GM23338 (cell line): ENCODE results near the gene TAGAP. TPM values are rescaled to one million over a fixed set of nuclear protein-coding genes. Genes with fewer than 3 reads are reported as not detected.

Experiments used
- ATAC-seq: fragments of 200-7000 bp; cut with Tn5 transposase; 3 replicates; pipeline ENCODE4 v1.9.1; 2020
- DNase-seq: peaks from one replicate; pipeline ENCODE4 v3.0.0-alpha.2; 2015; ENCODE audit warnings: low spot score
- H2AFZ ChIP-seq: fragments of 200-600 bp; sonication (generic); 2 replicates; pipeline ENCODE4 v1.8.0; 2016; ENCODE audit warnings: antibody characterized with exemption, mild to moderate bottlenecking, moderate library complexity
- H3F3A ChIP-seq: fragments of 200-600 bp; sonication (generic); replicated peaks from 2 replicates; pipeline ENCODE4 v1.8.0; 2017; ENCODE audit warnings: antibody characterized with exemption, mixed run types, low read depth
- H3K27ac ChIP-seq: fragments of 200-600 bp; sonication (generic); 2 replicates; pipeline ENCODE4 v1.6.1; 2016; ENCODE audit warnings: low read depth
- H3K27me3 ChIP-seq: fragments of 200-600 bp; sonication (generic); 2 replicates; pipeline ENCODE4 v1.8.0; 2016; ENCODE audit warnings: mild to moderate bottlenecking, mixed run types, moderate library complexity; ENCODE audit not compliant: insufficient read depth
- H3K36me3 ChIP-seq: fragments of 200-600 bp; sonication (generic); 2 replicates; pipeline ENCODE4 v1.8.0; 2016; ENCODE audit warnings: mild to moderate bottlenecking; ENCODE audit not compliant: insufficient read depth
- H3K4me1 ChIP-seq: fragments of 200-600 bp; sonication (generic); 2 replicates; pipeline ENCODE4 v1.8.0; 2016; ENCODE audit warnings: mild to moderate bottlenecking, moderate library complexity; ENCODE audit not compliant: insufficient read depth
- H3K4me2 ChIP-seq: fragments of 200-600 bp; sonication (generic); 2 replicates; pipeline ENCODE4 v1.7.1; 2017; ENCODE audit warnings: mixed run types
- H3K4me3 ChIP-seq: fragments of 200-600 bp; sonication (generic); 2 replicates; pipeline ENCODE4 v1.6.1; 2016; ENCODE audit warnings: mixed run types
- H3K79me2 ChIP-seq: fragments of 200-600 bp; sonication (generic); replicated peaks from 2 replicates; pipeline ENCODE4 v1.8.0; 2017; ENCODE audit warnings: mild to moderate bottlenecking; ENCODE audit not compliant: insufficient read depth
- H3K9me2 ChIP-seq: fragments of 200-600 bp; sonication (generic); 2 replicates; pipeline ENCODE4 v1.8.0; 2017; ENCODE audit not compliant: insufficient read depth
- H4K20me1 ChIP-seq: fragments of 200-600 bp; sonication (generic); replicated peaks from 2 replicates; pipeline ENCODE4 v1.8.0; 2017; ENCODE audit warnings: mild to moderate bottlenecking; ENCODE audit not compliant: insufficient read depth
- H3K27ac Mint-ChIP-seq: 2 replicates; pipeline ENCODE4 v1.8.0; 2020; ENCODE audit warnings: inconsistent platforms, mild to moderate bottlenecking, moderate library complexity, mixed read lengths
- H3K27me3 Mint-ChIP-seq: 3 replicates; pipeline ENCODE4 v1.8.0; 2022; ENCODE audit warnings: low read depth, mild to moderate bottlenecking, moderate library complexity, mixed read lengths, inconsistent platforms; ENCODE audit not compliant: insufficient read depth, poor library complexity
- H3K36me3 Mint-ChIP-seq: 3 replicates; pipeline ENCODE4 v1.8.0; 2021; ENCODE audit warnings: low read depth, mild to moderate bottlenecking, inconsistent platforms, moderate library complexity, mixed read lengths
- H3K4me1 Mint-ChIP-seq: 3 replicates; pipeline ENCODE4 v1.8.0; 2020; ENCODE audit warnings: mild to moderate bottlenecking, inconsistent platforms, mixed read lengths
- H3K4me3 Mint-ChIP-seq: 3 replicates; pipeline ENCODE4 v1.8.0; 2021; ENCODE audit warnings: moderate library complexity, mild to moderate bottlenecking, inconsistent platforms, mixed read lengths
- H3K9me3 Mint-ChIP-seq: 3 replicates; pipeline ENCODE4 v1.8.0; 2020; ENCODE audit warnings: moderate library complexity, mild to moderate bottlenecking, inconsistent platforms, mixed read lengths
- CREB1 ChIP-seq: fragments of 250-450 bp; sonication (Bioruptor Pico); IDR thresholded peaks from 2 replicates; pipeline ENCODE4 v1.5.0; 2020; ENCODE audit warnings: low read depth, mild to moderate bottlenecking, moderate library complexity
- EZH2 ChIP-seq: fragments of 200-600 bp; sonication (generic); IDR thresholded peaks from one replicate; pipeline ENCODE4 v1.8.0; 2017; ENCODE audit warnings: antibody characterized with exemption, mild to moderate bottlenecking, low read depth; ENCODE audit not compliant: unreplicated experiment
- EZH2phosphoT487 ChIP-seq: fragments of 200-600 bp; sonication (generic); IDR thresholded peaks from one replicate; pipeline ENCODE4 v1.8.1; 2018; ENCODE audit warnings: antibody characterized with exemption; ENCODE audit not compliant: unreplicated experiment
- JUNB ChIP-seq: IDR thresholded peaks from one replicate; pipeline ENCODE4 v1.6.1; 2016; ENCODE audit warnings: antibody characterized with exemption; ENCODE audit not compliant: unreplicated experiment
- NANOG ChIP-seq: IDR thresholded peaks from 2 replicates; pipeline ENCODE4 v1.6.1; 2016; ENCODE audit warnings: antibody characterized with exemption, borderline replicate concordance
- POLR2AphosphoS5 ChIP-seq: IDR thresholded peaks from 2 replicates; pipeline ENCODE4 v1.6.1; 2016; ENCODE audit warnings: antibody characterized with exemption, low read depth
- REST ChIP-seq: IDR thresholded peaks from one replicate; pipeline ENCODE4 v1.6.1; 2018; ENCODE audit warnings: antibody characterized with exemption; ENCODE audit not compliant: unreplicated experiment
- STAT1 ChIP-seq: IDR thresholded peaks from one replicate; pipeline ENCODE4 v1.6.1; 2016; ENCODE audit warnings: antibody characterized with exemption; ENCODE audit not compliant: unreplicated experiment
- ZNF114 ChIP-seq: fragments of 250-450 bp; sonication (Bioruptor Pico); IDR thresholded peaks from 2 replicates; pipeline ENCODE4 v1.5.0; 2020; ENCODE audit warnings: mild to moderate bottlenecking, moderate library complexity
- ZNF331 ChIP-seq: fragments of 250-450 bp; sonication (Bioruptor Pico); IDR thresholded peaks from 2 replicates; pipeline ENCODE4 v1.5.0; 2020; ENCODE audit warnings: low read depth, mild to moderate bottlenecking, moderate library complexity
- polyA plus RNA-seq: library from polyadenylated mRNA; unstranded; fragments of >200 nt; fragmentation: Nextera tagmentation; extraction: Ambion mirVana; gene quantifications from 2 replicates; pipeline ENCODE4 v1.2.1, GENCODE V29; 2016
- total RNA-seq: library from RNA; depleted of rRNA; stranded (reverse); fragments of >200 nt; shearing (Covaris generic); gene quantifications from 2 replicates; pipeline ENCODE4 v1.2.3, GENCODE V29; 2014
- TF ChIP-seq, protein P1 (sequence below): IDR thresholded peaks from 2 replicates; pipeline ENCODE4 v1.6.1; 2016; ENCODE audit warnings: antibody characterized with exemption
- TF ChIP-seq, protein P2 (sequence below), 2 experiments: fragments of 200-600 bp in 1 of 2; sonication (generic) in 1 of 2; conservative IDR thresholded peaks; 2 replicates each; pipeline versions ENCODE4 v1.5.1 to v1.6.1; 2016 to 2017; ENCODE audit warnings: antibody characterized with exemption in 2 of 2, low read depth in 2 of 2, mild to moderate bottlenecking in 2 of 2, moderate library complexity in 1 of 2
- TF ChIP-seq, protein P3 (sequence below): fragments of 250-450 bp; sonication (Bioruptor Pico); IDR thresholded peaks from 2 replicates; pipeline ENCODE4 v1.5.0; 2020; ENCODE audit warnings: mild to moderate bottlenecking, moderate library complexity

TAGAP gene
- total and polyA plus RNA-seq, 2 experiments from 2014 or later: not detected

- Histone ChIP-seq H3K4me2 (no peak overlapping the region), H3K36me3 (no peaks in the 10 kb centered on the region), H3K4me3 (no peak overlapping the region), H2AFZ (no peak overlapping the region), H4K20me1 (no peaks in the 10 kb centered on the region), H3K4me1 (no peaks in the 10 kb centered on the region; the same call in 1 of the 2 replicates), H3K27me3 (no peaks in the 10 kb centered on the region), H3K79me2 (no peaks in the 10 kb centered on the region), H3K9me2 (no peaks in the 10 kb centered on the region), H3F3A (no peaks in the 10 kb centered on the region), H3K27ac (no peak overlapping the region)
- H3K27me3 Mint-ChIP-seq: no peaks in the 10 kb centered on the region
- H3K4me1 Mint-ChIP-seq: peaks cover 5% of the 10 kb centered on the region; the same call in 2 of the 3 replicates
- no peak overlapping the region for H3K4me3 Mint-ChIP-seq
- no peak for TF ChIP-seq POLR2AphosphoS5
- TF ChIP-seq, protein P1, sequence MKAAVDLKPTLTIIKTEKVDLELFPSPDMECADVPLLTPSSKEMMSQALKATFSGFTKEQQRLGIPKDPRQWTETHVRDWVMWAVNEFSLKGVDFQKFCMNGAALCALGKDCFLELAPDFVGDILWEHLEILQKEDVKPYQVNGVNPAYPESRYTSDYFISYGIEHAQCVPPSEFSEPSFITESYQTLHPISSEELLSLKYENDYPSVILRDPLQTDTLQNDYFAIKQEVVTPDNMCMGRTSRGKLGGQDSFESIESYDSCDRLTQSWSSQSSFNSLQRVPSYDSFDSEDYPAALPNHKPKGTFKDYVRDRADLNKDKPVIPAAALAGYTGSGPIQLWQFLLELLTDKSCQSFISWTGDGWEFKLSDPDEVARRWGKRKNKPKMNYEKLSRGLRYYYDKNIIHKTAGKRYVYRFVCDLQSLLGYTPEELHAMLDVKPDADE: no peak
- TF ChIP-seq NANOG: no peak
- TF ChIP-seq EZH2: no peak
- no peak for TF ChIP-seq JUNB
- TF ChIP-seq, protein P2, sequence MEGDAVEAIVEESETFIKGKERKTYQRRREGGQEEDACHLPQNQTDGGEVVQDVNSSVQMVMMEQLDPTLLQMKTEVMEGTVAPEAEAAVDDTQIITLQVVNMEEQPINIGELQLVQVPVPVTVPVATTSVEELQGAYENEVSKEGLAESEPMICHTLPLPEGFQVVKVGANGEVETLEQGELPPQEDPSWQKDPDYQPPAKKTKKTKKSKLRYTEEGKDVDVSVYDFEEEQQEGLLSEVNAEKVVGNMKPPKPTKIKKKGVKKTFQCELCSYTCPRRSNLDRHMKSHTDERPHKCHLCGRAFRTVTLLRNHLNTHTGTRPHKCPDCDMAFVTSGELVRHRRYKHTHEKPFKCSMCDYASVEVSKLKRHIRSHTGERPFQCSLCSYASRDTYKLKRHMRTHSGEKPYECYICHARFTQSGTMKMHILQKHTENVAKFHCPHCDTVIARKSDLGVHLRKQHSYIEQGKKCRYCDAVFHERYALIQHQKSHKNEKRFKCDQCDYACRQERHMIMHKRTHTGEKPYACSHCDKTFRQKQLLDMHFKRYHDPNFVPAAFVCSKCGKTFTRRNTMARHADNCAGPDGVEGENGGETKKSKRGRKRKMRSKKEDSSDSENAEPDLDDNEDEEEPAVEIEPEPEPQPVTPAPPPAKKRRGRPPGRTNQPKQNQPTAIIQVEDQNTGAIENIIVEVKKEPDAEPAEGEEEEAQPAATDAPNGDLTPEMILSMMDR (conservative IDR thresholded peaks at IDR 0.05; ENCODE audit: low read depth in 2 of 2): no peak
- no peak for TF ChIP-seq ZNF114 (CRISPR knock-in tag)
- TF ChIP-seq, protein P3, sequence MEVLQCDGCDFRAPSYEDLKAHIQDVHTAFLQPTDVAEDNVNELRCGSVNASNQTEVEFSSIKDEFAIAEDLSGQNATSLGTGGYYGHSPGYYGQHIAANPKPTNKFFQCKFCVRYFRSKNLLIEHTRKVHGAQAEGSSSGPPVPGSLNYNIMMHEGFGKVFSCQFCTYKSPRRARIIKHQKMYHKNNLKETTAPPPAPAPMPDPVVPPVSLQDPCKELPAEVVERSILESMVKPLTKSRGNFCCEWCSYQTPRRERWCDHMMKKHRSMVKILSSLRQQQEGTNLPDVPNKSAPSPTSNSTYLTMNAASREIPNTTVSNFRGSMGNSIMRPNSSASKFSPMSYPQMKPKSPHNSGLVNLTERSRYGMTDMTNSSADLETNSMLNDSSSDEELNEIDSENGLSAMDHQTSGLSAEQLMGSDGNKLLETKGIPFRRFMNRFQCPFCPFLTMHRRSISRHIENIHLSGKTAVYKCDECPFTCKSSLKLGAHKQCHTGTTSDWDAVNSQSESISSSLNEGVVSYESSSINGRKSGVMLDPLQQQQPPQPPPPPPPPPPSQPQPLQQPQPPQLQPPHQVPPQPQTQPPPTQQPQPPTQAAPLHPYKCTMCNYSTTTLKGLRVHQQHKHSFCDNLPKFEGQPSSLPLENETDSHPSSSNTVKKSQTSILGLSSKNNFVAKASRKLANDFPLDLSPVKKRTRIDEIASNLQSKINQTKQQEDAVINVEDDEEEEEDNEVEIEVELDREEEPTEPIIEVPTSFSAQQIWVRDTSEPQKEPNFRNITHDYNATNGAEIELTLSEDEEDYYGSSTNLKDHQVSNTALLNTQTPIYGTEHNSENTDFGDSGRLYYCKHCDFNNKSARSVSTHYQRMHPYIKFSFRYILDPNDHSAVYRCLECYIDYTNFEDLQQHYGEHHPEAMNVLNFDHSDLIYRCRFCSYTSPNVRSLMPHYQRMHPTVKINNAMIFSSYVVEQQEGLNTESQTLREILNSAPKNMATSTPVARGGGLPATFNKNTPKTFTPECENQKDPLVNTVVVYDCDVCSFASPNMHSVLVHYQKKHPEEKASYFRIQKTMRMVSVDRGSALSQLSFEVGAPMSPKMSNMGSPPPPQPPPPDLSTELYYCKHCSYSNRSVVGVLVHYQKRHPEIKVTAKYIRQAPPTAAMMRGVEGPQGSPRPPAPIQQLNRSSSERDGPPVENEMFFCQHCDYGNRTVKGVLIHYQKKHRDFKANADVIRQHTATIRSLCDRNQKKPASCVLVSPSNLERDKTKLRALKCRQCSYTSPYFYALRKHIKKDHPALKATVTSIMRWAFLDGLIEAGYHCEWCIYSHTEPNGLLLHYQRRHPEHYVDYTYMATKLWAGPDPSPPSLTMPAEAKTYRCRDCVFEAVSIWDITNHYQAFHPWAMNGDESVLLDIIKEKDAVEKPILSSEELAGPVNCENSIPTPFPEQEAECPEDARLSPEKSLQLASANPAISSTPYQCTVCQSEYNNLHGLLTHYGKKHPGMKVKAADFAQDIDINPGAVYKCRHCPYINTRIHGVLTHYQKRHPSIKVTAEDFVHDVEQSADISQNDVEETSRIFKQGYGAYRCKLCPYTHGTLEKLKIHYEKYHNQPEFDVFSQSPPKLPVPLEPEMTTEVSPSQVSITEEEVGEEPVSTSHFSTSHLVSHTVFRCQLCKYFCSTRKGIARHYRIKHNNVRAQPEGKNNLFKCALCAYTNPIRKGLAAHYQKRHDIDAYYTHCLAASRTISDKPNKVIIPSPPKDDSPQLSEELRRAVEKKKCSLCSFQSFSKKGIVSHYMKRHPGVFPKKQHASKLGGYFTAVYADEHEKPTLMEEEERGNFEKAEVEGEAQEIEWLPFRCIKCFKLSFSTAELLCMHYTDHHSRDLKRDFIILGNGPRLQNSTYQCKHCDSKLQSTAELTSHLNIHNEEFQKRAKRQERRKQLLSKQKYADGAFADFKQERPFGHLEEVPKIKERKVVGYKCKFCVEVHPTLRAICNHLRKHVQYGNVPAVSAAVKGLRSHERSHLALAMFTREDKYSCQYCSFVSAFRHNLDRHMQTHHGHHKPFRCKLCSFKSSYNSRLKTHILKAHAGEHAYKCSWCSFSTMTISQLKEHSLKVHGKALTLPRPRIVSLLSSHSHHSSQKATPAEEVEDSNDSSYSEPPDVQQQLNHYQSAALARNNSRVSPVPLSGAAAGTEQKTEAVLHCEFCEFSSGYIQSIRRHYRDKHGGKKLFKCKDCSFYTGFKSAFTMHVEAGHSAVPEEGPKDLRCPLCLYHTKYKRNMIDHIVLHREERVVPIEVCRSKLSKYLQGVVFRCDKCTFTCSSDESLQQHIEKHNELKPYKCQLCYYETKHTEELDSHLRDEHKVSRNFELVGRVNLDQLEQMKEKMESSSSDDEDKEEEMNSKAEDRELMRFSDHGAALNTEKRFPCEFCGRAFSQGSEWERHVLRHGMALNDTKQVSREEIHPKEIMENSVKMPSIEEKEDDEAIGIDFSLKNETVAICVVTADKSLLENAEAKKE (CRISPR knock-in tag): no peak
- no peak for TF ChIP-seq ZNF331 (CRISPR knock-in tag)
- no peak for TF ChIP-seq REST
- TF ChIP-seq CREB1 (CRISPR knock-in tag): no peak
- TF ChIP-seq STAT1: no peak
- TF ChIP-seq EZH2phosphoT487: no peak
- DNase-seq (no peak), ATAC-seq (no peak)
- H3K27ac Mint-ChIP-seq: no peak overlapping the region
- no peaks in the 10 kb centered on the region for H3K36me3 Mint-ChIP-seq
- no peaks in the 10 kb centered on the region for H3K9me3 Mint-ChIP-seq
Measured at GRCh38 chr6:159082039-159082815, 37.4 kb upstream of the TAGAP start.
